Glomerular visceral epithelial cell (primary cell): ENCODE results near the gene APOL2.
A peak's percentile ranks its signal among the peaks of the same experiment; 100 is the strongest.
"Not testable (repeated sequence)": the region's sequence is repeated elsewhere in the genome, so short reads cannot be mapped to it uniquely, and the experiment has no call there.

ENCODE experiments used
- DNase-seq: peaks from one replicate; pipeline ENCODE4 v3.0.0-alpha.2; 2016; ENCODE audit errors: extremely low spot score

The APOL2 gene

GRCh38 chr22:36221799-36222751, 17.3 kb downstream of the APOL2 start:
- peak; percentile 46 for DNase-seq

DNA sequence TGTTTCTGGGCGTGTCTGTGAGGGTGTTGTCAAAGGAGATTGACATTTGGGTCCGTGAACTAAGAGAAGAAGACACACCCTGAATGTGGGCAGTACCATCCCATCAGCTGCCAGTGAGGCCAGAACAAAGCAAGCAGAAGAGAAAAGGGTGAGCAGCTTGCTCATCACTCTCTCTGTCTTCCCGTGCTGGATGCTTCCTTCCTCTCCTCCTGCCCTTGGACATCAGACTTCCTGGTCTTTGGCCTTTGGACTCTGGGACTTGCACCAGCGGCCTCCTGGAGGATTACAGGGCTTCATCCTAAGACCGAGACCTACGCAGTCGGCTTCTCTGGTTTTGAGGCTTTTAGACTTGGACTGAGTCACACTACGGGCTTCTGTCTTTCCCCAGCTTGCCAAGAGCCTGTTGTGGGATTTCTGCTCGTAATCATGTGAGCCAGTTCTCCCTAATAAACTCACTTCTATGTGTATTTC, 18.8 kb downstream of the APOL2 start:
- DNase-seq, result no peak

DNA sequence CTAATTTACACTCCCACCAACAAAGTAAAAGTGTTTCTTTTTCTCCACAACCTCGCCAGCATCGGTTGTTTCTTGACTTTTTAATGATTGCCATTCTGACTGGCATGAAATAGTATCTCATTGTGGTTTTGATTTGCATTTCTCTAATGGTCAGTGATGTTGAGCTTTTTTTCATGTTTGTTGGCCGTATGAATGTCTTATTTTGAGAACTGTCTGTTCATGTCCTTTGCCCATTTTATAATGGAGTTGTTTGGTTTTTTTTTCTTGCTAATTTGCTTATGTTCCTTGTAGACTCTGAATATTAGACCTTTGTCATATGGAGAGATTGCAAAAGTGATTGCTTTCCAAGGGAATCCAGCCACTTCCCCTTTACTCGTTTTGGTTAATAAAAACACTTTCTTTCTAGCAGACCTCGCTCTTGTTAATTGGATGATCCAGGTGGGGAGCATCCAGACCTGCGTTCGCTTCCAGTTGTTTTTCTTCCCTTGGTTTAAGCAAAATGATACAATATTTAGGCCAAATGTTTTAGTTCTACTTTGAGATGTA, 20.6 kb downstream of the APOL2 start:
- no peak for DNase-seq

DNA sequence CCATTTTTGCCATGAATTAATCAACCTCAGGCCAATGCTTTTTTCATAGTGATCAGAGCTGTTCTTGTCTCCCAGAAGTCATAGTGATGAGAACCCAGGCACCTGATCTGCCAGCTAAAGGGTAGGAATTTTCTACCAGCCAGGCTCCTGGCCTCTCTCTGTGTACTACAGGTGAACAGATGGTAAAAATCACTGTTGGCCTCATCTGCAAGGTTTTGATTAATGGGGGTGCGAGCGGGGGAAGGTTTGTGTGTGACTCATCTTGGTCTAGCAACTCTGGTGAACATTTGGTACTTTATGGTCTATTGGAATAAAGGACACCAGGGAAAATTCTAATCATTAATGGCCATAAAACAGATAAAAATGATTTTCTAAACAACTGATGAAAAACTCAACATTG, 23.3 kb downstream of the APOL2 start:
- no peak for DNase-seq

- DNase-seq, result no peak
Observed at GRCh38 chr22:36213586-36213985, 25.7 kb downstream of the APOL2 start.

DNA sequence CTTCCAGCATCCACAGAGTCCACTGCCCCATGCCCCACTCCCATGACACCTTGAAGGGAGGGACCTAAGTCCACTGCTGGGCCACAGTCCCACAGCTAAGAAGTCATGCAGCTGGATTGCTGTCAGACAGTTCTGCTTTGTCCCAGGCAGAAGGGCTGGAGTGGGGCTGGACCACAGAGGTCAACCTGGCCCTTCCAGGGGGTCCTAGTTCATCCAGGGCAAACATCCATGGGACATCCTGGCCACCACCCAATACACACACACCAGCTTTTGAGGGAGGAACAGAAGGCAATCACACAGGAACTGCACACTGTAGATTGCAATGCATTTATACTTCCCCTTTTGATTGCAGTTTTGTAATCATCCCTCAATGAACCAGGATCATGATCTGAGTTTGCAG, 26.4 kb downstream of the APOL2 start:
- DNase-seq, result no peak

GRCh38 chr22:36211237-36211861, 28.0 kb downstream of the APOL2 start:
- peak; percentile 64 for DNase-seq

- no peak for DNase-seq
Observed at GRCh38 chr22:36210224-36210623, 29.1 kb downstream of the APOL2 start.

GRCh38 chr22:36209488-36209908, 29.8 kb downstream of the APOL2 start:
- not testable (repeated sequence) for DNase-seq

DNA sequence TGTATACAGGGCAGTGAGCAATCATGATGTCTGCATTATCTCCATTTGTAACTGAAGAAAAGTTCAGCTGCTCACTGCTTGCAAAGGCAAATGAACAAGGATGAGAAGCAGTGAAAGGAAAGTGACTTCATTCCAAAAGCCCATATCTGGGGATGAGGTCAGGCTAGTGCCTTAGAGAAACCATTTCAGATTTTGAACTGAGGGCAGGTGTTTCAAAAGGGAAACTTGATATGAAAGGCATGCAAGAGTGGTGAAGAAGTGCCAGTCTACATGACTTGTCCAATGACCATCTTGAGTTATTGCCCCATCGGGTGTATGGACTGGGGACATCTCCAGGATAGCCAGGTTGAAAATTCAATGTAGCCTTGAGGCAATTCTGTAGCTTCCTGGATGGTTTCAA, 30.4 kb downstream of the APOL2 start:
- no peak for DNase-seq

GRCh38 chr22:36208162-36208765, 31.1 kb downstream of the APOL2 start:
- no peak for DNase-seq

GRCh38 chr22:36206255-36206654, 33.1 kb downstream of the APOL2 start:
- no peak for DNase-seq

- DNase-seq, result not testable (repeated sequence)
Observed at GRCh38 chr22:36205573-36205972, 33.8 kb downstream of the APOL2 start.

GRCh38 chr22:36204632-36205015, 34.7 kb downstream of the APOL2 start:
- no peak for DNase-seq

DNA sequence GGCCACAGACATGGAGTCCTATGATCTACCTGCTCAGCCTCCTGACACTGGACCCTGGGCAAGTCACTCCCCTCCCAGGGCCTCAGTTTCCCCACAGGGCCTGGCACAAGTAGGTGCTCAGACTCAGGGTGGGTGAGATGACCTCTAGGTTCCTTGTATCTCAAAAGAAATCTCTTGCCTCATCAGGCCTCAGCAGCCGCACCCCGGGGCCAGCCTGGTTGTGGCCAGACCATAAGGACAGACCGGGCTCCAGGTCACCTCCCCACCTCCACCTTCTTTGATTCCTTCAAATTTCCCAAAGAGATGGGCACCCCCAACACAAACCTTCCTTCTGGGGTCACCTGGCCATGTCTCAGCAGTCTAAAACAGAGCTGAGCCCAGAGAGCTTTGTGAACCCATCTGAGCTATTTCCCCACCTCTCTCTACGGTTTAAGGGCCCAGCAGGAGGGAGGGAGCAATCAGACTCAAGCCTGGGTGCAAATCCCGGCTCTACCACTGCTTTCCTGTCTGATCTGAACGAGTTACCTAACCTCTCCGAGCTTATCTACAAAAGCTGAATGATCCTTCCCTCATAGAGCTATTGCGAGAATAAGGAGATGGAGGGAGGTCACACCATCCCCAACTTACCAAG, 35.2 kb downstream of the APOL2 start:
- DNase-seq, result no peak

- DNase-seq, result not testable (repeated sequence)
Observed at GRCh38 chr22:36203441-36203840, 35.9 kb downstream of the APOL2 start.

GRCh38 chr22:36202906-36203305, 36.4 kb downstream of the APOL2 start:
- not testable (repeated sequence) for DNase-seq

DNA sequence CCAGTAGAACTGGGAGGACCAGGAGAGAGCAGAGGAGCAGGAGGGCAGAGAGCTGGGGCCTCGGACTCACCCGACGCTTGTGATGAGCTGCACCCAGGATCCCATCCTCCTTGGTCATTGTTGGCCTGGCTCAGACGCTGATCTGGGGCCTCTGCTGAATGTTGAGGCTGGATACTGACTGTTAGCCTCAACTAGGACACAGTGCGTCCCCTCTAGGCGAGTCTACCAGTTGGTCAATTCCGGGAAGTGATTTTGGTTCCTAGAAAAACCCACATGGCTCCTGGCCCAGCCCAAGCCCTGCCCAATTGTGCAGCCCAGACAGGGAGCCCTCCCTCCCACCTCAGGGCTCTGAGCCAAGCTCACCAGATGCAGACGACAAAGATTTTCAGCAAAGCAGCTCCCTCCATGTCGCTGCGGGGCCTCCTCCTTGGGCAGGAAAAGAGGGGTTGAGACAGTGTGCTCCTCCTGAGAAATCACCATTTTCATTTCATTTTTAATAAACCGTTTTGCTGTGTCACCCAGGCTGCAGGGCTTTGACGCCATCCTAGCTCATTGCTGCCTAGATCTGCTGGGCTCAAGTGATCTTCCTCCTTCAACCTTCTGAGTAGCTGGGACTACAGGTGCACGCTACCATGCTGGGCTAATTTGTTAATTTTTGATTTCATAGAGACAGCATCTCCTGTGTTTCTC, 37.6 kb downstream of the APOL2 start, which contains the start of gene APOL4:
Gene APOL4 (minus strand): TSS at position 180 of the 690 bp plus-strand sequence. CDS start 75 bp downstream, at position 105.
- DNase-seq, result no peak

GRCh38 chr22:36201025-36201424, 38.3 kb downstream of the APOL2 start:
- DNase-seq, result not testable (repeated sequence)

- DNase-seq, result no peak
Observed at GRCh38 chr22:36199001-36199551, 40.3 kb downstream of the APOL2 start.

GRCh38 chr22:36198536-36198935, 40.8 kb downstream of the APOL2 start:
- no peak for DNase-seq
